ENCODE data around the gene COMTD1. TPM values are rescaled to one million over a fixed set of nuclear protein-coding genes. Genes with fewer than 3 reads are reported as not detected.

Gene COMTD1
- total and polyA plus RNA-seq, 2 of the 13 experiments (the other 11 are each of a cell fraction or from before 2014, with no cell fraction given), result 11.8 to 18.4 TPM

GRCh38 chr10:75197906-75198305 lies 37.9 kb downstream of the COMTD1 start:
- intact Hi-C loops (cut with micrococcal nuclease; ENCODE audit: unreplicated experiment), result no loop called here
- Histone ChIP-seq H2AFZ (ENCODE audit: low read length) (no peak overlapping the region), H4K20me1 (ENCODE audit: insufficient read depth, low read length) (no peaks in the 10 kb centered on the region), H3K79me2 (ENCODE audit: insufficient read depth, low read length) (no peaks in the 10 kb centered on the region), H3K9ac (ENCODE audit: insufficient read depth, low read depth, low read length) (no peak overlapping the region), H3K36me3 (replicated peaks in 1 of 2; ENCODE audit: control insufficient read depth in 1 of 2, insufficient read depth in 2 of 2, low read length in 2 of 2) (no peaks in the 10 kb centered on the region), H3K27me3 (ENCODE audit: control insufficient read depth in 1 of 2, insufficient read depth in 2 of 2, low read length in 2 of 2) (no peaks in the 10 kb centered on the region; a peak in 1 of 5 replicates), H3K4me3 (replicated peaks in 1 of 3; ENCODE audit: insufficient read depth in 1 of 3, low read depth in 2 of 3, low read length in 3 of 3) (no peak overlapping the region), H3K4me1 (ENCODE audit: insufficient read depth, low read length) (peaks cover 16% of the 10 kb centered on the region), H3K27ac (ENCODE audit: extremely low read length, insufficient read depth, low read length) (no peak overlapping the region), H3K4me2 (ENCODE audit: low read depth, low read length) (no peak overlapping the region), H3K9me3 (ENCODE audit: low read length) (no peaks in the 10 kb centered on the region)
- in situ Hi-C loops (cut with HindIII; ENCODE audit: extremely low pct_ligation_motif_present, low pct_unique_long_range_greater_than_20kb), result no loop called here
- DNase-seq (ENCODE audit: low spot score) (no peak), FAIRE-seq (no peak), ATAC-seq (no peak)
- ChIA-PET POLR2A (interaction anchor here (2.1 kb wide), 1 partner anchor 13 kb away, joined by 11 read pairs; the partner anchor contains the start of gene VDAC2), CTCF (ENCODE audit: low intra/inter-chr PET ratio, low total read pairs) (no interaction called here)
- TF ChIP-seq MATR3 (CRISPR knock-in tag; IDR thresholded peaks at IDR 0.05) (no peak), ZNF740 (CRISPR knock-in tag; IDR thresholded peaks at IDR 0.05) (no peak), ETV5 (CRISPR knock-in tag; IDR thresholded peaks at IDR 0.05; ENCODE audit: borderline replicate concordance) (no peak)
- TF ChIP-seq, protein P1, sequence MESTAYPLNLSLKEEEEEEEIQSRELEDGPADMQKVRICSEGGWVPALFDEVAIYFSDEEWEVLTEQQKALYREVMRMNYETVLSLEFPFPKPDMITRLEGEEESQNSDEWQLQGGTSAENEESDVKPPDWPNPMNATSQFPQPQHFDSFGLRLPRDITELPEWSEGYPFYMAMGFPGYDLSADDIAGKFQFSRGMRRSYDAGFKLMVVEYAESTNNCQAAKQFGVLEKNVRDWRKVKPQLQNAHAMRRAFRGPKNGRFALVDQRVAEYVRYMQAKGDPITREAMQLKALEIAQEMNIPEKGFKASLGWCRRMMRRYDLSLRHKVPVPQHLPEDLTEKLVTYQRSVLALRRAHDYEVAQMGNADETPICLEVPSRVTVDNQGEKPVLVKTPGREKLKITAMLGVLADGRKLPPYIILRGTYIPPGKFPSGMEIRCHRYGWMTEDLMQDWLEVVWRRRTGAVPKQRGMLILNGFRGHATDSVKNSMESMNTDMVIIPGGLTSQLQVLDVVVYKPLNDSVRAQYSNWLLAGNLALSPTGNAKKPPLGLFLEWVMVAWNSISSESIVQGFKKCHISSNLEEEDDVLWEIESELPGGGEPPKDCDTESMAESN (CRISPR knock-in tag; conservative IDR thresholded peaks at IDR 0.05), result no peak
- WGBS (ENCODE audit: low lambda C conversion rate), result 88% methylated on average over 2 of the region's 2 CpGs
- BruUV-seq (replicated peaks), result no TSS peak

DNA sequence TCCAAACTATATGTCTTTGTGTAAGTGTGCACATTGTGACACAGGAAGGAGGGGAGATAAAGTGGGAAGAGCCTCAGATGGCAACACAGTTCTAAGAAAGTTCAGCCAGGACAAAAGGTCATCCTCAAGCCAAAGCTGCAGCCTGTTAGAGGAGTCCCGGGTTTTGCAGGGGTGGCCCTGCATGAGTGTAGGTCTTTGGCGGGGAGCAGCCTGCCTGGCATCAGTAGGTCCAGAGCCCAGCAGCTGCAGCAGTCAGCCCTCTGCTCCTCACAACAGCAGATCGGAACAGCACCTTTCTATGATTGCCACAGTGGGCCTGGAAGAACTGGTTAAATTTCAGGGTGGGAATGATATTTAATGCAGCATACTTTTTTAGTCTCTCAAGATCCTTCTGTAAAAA lies 38.7 kb downstream of the COMTD1 start:
- H3K4me1 ChIP-seq (ENCODE audit: insufficient read depth, low read length), result peaks cover 12% of the 10 kb centered on the region
- ATAC-seq (no peak), FAIRE-seq (no peak), DNase-seq (ENCODE audit: low spot score) (no peak)
- no peaks in the 10 kb centered on the region for H4K20me1 ChIP-seq (ENCODE audit: insufficient read depth, low read length)
- H3K4me2 ChIP-seq (ENCODE audit: low read depth, low read length), result no peak overlapping the region
- in situ Hi-C loops (cut with HindIII; ENCODE audit: extremely low pct_ligation_motif_present, low pct_unique_long_range_greater_than_20kb) (no loop called here), intact Hi-C loops (cut with micrococcal nuclease; ENCODE audit: unreplicated experiment) (no loop called here)
- no peak overlapping the region for H3K9ac ChIP-seq (ENCODE audit: insufficient read depth, low read depth, low read length)
- no peak overlapping the region for H3K27ac ChIP-seq (ENCODE audit: extremely low read length, insufficient read depth, low read length)
- H3K27me3 ChIP-seq (ENCODE audit: control insufficient read depth in 1 of 2, insufficient read depth in 2 of 2, low read length in 2 of 2), result no peaks in the 10 kb centered on the region; a peak in 1 of 5 replicates
- POLR2A ChIA-PET, result interaction anchor here (0.9 to 2.1 kb wide), 2 partner anchors 12 to 14 kb away, joined by 7 to 11 read pairs; partner anchors contain the start of gene VDAC2
- CTCF ChIA-PET (ENCODE audit: low intra/inter-chr PET ratio, low total read pairs), result no interaction called here
- H2AFZ ChIP-seq (ENCODE audit: low read length), result no peak overlapping the region
- H3K9me3 ChIP-seq (ENCODE audit: low read length), result no peaks in the 10 kb centered on the region
- H3K36me3 ChIP-seq (replicated peaks in 1 of 2; ENCODE audit: control insufficient read depth in 1 of 2, insufficient read depth in 2 of 2, low read length in 2 of 2), result no peaks in the 10 kb centered on the region
- H3K79me2 ChIP-seq (ENCODE audit: insufficient read depth, low read length), result no peaks in the 10 kb centered on the region
- no TSS peak for BruUV-seq (replicated peaks)
- H3K4me3 ChIP-seq (replicated peaks in 1 of 3; ENCODE audit: insufficient read depth in 1 of 3, low read depth in 2 of 3, low read length in 3 of 3), result no peak overlapping the region
- WGBS (ENCODE audit: low lambda C conversion rate), result 83% methylated on average over 3 of the region's 3 CpGs
- TF ChIP-seq TSC22D2 (CRISPR knock-in tag; IDR thresholded peaks at IDR 0.05; ENCODE audit: borderline replicate concordance) (no peak), HMG20A (CRISPR knock-in tag; IDR thresholded peaks at IDR 0.05; ENCODE audit: borderline replicate concordance) (no peak), ZNF432 (CRISPR knock-in tag; IDR thresholded peaks at IDR 0.05; ENCODE audit: borderline replicate concordance) (no peak), ZSCAN25 (CRISPR knock-in tag; IDR thresholded peaks at IDR 0.05) (no peak), ZNF75D (CRISPR knock-in tag; IDR thresholded peaks at IDR 0.05; ENCODE audit: borderline replicate concordance) (no peak), CREB1 (IDR thresholded peaks at IDR 0.05) (no peak), CREB1 (CRISPR knock-in tag; IDR thresholded peaks at IDR 0.05) (no peak), ZNF652 (CRISPR knock-in tag; IDR thresholded peaks at IDR 0.05; ENCODE audit: borderline replicate concordance, low read depth) (no peak), ZNF354B (CRISPR knock-in tag; IDR thresholded peaks at IDR 0.05) (no peak), KDM5A (IDR thresholded peaks at IDR 0.05; ENCODE audit: borderline replicate concordance, low read length) (no peak)
- TF ChIP-seq, protein P2, sequence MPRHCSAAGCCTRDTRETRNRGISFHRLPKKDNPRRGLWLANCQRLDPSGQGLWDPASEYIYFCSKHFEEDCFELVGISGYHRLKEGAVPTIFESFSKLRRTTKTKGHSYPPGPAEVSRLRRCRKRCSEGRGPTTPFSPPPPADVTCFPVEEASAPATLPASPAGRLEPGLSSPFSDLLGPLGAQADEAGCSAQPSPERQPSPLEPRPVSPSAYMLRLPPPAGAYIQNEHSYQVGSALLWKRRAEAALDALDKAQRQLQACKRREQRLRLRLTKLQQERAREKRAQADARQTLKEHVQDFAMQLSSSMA (CRISPR knock-in tag; IDR thresholded peaks at IDR 0.05), result no peak
- TF ChIP-seq, protein P1 (CRISPR knock-in tag; conservative IDR thresholded peaks at IDR 0.05), result no peak
